HG03139 (cell line): ENCODE results near the gene IFNLR1.

Experiments used
- ATAC-seq: cut with Tn5 transposase; IDR thresholded peaks from one replicate; pipeline ENCODE4 v1.9.1; 2021; ENCODE audit not compliant: unreplicated experiment

The IFNLR1 gene

DNA sequence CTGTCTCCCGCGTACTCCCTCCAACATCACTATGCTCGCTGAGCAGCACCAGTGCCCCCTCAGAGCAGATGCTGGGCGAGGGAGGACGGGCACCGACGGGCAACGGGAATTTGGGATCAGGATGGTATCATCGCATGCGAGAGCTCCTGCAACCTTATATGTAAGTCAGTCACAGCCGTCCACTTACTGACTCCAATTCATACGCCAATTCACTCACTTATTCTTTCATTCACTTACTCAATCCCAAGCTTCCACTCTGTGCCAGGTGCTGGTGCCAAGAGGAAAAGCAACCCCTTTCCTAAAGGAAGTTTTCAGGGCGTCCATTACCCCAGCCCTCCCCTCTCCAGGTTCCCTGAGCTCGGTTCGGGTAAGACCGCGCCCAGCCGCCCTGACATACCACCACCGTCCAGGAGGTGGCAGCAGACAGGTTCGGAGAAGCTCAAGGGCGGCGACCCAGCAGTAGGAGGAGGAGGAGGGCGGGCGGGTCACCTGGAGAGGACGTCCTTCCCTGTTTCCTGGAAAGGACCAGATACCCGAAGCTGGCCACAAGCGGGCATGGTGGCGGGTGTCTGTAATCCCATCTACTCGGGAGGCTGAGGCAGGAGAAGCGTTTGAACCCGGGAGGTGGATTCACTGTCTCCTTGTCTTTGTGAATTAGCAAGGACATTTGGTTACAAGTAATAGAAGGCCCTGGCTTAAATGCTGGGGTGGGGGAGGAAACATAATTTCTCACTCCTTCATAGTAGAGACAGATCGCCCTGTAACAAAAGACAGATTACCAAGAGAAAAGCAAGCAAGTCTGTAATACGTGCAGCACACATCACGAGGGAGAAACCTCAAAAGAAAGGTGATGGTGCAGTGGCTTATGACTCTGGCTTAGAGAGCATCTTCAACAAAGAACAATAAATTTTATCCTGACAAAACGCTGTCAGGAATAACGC is 36.6 kb downstream of the IFNLR1 start:
- no peak for ATAC-seq

- ATAC-seq = no peak
Measured at GRCh38 chr1:24149866-24150233, 37.2 kb downstream of the IFNLR1 start.

DNA sequence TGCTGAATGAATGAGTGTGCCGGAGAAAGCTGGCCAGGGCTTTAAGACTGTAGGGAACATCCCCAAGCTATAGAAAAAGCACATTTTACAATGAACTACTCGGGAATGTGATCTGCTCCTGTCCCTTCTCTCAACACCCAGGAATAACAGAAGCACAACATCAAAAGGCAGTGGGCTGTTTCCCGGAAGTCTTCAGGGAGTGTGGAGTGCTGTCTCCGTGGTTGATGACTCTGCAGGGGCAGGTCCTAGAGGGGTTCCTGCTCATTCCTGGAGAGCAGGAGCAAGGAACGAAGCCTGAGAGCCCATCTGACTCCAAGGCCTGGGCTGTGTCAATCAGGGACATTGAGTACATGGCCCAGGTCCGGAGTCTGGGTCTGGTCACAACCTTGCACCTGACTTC is 39.3 kb downstream of the IFNLR1 start:
- no peak for ATAC-seq

DNA sequence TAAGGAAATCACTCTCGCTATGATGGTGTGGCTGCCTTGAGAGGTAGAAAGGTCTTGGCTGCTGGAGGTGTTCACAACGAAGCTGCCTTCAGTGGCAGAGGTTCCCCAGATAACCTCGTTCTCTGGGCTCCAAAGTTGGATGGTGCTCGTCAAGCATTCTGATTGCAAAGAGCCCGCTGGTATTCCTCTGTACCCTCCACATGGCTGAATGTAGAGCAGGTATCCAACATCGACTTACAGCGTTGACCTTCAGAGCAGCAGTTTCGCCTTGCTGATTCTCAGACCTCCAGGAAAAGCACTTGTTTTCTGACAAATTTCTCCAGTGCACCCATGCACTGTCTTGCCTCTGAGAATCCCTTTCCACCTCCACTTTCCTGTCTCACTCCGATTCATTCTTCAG is 39.9 kb downstream of the IFNLR1 start:
- no peak for ATAC-seq

DNA sequence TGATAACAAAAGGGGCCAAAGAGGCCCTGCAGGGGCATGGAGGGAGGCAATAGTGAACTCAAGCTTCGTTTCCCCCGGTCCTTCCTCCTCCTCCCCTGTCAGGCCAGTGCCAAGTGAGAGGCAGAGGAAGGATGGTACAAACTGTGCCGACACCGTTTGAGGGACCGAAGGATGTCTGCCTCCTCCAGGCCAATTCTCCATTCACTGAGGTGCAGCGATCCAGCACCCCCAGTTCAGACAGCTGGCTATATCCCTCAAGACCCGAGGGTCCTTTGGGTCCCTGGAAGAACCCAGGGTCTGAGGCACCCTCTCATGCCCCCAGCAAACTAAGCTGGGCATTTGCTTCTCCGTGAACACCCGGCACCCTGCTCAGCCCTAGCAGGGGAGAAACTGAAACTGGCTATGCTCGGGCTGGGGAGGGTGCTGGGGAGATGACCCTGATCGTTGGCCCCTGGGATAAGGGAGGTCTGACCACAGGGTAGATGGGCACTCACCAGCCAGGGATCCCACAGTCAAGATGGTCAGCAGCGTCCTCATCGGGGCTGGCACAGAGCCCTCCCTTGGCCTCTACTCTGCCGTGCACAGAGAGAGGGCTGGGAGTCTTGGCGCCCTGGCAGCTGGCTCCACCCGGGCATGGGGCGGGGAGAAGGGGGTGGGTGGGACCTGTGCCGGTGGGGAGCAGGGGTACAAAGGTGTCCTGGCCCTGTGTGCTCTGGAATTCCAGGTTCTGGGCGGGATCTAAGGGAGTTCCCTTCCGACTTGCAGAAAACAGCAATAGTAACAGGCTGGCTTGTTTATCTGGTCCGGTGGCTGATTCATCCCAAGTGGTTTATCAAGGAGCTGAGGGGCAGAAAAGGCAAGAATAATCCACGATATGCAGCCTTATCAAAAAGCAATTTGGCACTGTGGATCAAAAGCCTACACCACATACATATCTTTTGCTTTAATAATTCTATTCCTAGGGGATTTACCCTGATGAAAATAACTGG is 44.2 kb downstream of the IFNLR1 start, which contains the start of gene IL22RA1:
Gene IL22RA1 (minus strand): TSS at position 595 of the 989 bp plus-strand sequence. CDS start 58 bp downstream, at position 537.
- ATAC-seq = no peak

DNA sequence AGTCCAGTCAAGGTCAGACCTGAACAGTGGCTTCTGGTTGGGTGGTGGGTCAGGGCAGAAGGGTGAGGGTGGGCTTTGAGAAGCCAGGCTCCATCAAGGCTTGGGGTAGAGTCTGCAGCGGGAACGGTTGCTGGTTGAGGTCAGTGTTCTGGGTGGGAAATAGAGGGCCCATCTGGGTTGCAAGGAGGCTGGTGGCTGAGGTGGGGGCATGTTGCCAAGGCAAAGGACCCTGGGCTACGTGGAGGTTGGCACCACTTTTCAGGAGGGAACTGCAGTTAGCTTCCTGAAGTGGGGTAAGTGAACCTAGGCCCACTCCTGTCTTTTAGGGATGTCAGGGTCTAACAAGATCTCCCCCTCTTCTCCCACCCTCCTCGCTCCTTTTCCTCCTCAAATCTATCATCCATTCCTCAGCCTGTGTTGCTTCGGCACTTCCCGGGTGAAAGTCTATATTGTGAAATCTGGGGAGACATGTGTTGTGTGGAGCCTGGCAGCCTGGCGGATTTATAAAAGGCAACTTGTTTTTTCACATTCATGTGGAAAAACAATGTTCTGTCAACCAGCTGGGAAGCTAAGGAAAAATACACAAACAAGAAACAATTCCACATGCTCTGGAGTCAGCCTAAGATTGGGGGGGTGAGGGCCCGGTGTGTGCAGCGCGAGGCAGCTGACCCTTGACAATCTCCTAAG is 45.6 kb downstream of the IFNLR1 start:
- no peak for ATAC-seq

- ATAC-seq = no peak
Measured at GRCh38 chr1:24140741-24141181, 46.3 kb downstream of the IFNLR1 start.

DNA sequence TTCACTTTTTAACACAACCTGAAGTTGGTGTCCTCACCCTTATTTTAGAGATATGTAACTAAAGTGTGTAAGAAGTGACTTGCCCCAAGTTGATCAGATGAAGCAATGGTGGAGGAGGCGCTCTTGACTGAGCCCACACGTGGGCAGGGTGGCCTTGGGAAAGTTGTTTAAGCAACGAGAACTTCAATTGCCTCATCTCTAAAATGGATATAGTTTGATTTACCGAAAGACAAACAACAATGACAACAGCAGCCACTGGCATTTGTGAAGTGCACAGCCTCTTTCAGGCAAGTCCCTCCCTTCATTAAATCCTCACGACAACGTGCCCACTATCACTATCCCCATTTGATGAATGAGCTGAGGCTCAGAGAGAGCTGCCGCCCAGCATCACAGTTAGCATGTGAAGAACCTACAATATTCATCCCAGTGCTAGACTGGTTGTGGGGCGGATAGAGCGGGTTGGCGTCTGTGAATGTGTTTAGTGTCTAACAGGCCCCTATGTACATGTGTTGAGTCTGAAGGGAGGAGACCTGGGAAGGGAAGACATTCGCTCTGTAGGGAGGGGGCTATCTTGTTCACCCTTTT is 47.2 kb downstream of the IFNLR1 start:
- no peak for ATAC-seq

DNA sequence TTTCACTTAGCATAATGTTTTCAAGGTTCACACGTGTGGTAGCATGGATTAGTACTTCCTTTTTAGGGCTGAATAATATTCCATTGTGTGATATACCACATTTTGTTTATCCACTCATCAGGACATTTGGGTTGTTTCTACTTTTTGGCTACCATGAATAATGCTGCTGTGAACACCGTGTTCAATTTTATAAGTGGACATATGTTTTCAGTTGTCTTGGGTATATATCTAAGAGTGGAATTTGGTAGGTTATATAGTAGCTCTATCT is 47.9 kb downstream of the IFNLR1 start:
- ATAC-seq = no peak

- no peak for ATAC-seq
Measured at GRCh38 chr1:24138476-24139221, 48.4 kb downstream of the IFNLR1 start.

GRCh38 chr1:24136956-24137539 is 50.0 kb downstream of the IFNLR1 start:
- ATAC-seq = no peak

GRCh38 chr1:24134376-24134775 is 52.7 kb downstream of the IFNLR1 start:
- no peak for ATAC-seq

DNA sequence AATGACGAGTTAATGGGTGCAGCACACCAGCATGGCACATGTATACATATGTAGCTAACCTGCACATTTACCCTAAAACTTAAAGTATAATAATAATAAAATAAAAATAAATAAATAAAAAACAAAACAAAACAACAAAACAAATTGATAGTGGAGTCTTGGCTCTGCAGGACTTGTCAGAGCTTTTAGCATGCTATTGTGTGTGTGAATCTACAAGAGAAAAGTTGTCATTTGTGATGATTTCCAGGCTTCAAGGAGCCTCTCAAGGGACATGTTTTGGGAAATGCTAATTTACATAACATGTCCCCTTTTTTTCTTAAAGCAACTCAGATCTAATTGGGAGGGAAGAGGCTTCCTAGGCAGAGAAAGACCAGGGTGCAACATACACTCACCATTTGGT is 53.3 kb downstream of the IFNLR1 start:
- no peak for ATAC-seq

DNA sequence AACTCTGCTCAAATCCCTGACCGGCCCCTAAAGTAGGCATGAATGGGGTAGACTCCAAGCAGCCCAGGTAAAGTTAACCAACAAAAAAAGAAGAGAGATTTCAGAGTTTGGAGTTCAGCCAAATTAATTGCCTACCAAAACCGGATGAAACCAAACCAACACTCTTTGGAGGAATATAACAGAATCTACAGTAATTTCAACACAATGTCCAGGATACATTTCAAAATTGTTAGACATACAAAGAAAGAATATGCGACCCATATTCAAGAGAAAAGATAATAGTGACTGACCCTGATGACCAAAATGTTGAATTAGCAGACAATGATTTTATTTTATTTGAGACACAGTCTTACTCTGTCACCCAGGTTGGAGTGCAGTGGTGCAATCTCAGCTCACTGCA is 56.7 kb downstream of the IFNLR1 start:
- no peak for ATAC-seq

GRCh38 chr1:24127801-24128363 is 59.2 kb downstream of the IFNLR1 start:
- ATAC-seq = no peak

GRCh38 chr1:24127134-24127800 is 59.8 kb downstream of the IFNLR1 start:
- no peak for ATAC-seq

- no peak for ATAC-seq
Measured at GRCh38 chr1:24126672-24127023, 60.4 kb downstream of the IFNLR1 start.

- no peak for ATAC-seq
Measured at GRCh38 chr1:24126018-24126671, 60.9 kb downstream of the IFNLR1 start.
